Central memory CD8-positive, alpha-beta T cell (primary cell): ENCODE results near the gene KIF3C.
A peak's percentile ranks its signal among the peaks of the same experiment; 100 is the strongest.
"Not testable (repeated sequence)": the region's sequence is repeated elsewhere in the genome, so short reads cannot be mapped to it uniquely, and the experiment has no call there.

Experiments used
- ATAC-seq: fragments of 150-1000 bp; cut with Tn5 transposase; replicated peaks from 2 replicates; pipeline ENCODE4 v1.10.0; 2022; ENCODE audit warnings: mild to moderate bottlenecking, moderate FRiP score, moderate number of reproducible peaks; ENCODE audit not compliant: poor library complexity, severe bottlenecking; ENCODE audit errors: extremely low read depth
- DNase-seq, 2 donors: peaks; one replicate each; pipeline ENCODE4 v3.0.0; 2021; ENCODE audit warnings: low spot score in 2 of 2
- H3K27ac Mint-ChIP-seq: one replicate; pipeline ENCODE4 v1.8.0; 2022; ENCODE audit warnings: low read depth, mild to moderate bottlenecking, moderate library complexity, mixed read lengths
- H3K27me3 Mint-ChIP-seq: one replicate; pipeline ENCODE4 v1.8.0; 2022; ENCODE audit warnings: mixed read lengths
- H3K36me3 Mint-ChIP-seq: one replicate; pipeline ENCODE4 v1.8.0; 2022; ENCODE audit warnings: mild to moderate bottlenecking, moderate library complexity, mixed read lengths; ENCODE audit not compliant: insufficient read depth
- H3K4me1 Mint-ChIP-seq: one replicate; pipeline ENCODE4 v1.8.0; 2022; ENCODE audit warnings: mixed read lengths
- H3K4me3 Mint-ChIP-seq: one replicate; pipeline ENCODE4 v1.8.0; 2022; ENCODE audit warnings: mild to moderate bottlenecking, moderate library complexity, mixed read lengths
- H3K9me3 Mint-ChIP-seq: one replicate; pipeline ENCODE4 v1.8.0; 2022; ENCODE audit warnings: mixed read lengths

Gene KIF3C

DNA sequence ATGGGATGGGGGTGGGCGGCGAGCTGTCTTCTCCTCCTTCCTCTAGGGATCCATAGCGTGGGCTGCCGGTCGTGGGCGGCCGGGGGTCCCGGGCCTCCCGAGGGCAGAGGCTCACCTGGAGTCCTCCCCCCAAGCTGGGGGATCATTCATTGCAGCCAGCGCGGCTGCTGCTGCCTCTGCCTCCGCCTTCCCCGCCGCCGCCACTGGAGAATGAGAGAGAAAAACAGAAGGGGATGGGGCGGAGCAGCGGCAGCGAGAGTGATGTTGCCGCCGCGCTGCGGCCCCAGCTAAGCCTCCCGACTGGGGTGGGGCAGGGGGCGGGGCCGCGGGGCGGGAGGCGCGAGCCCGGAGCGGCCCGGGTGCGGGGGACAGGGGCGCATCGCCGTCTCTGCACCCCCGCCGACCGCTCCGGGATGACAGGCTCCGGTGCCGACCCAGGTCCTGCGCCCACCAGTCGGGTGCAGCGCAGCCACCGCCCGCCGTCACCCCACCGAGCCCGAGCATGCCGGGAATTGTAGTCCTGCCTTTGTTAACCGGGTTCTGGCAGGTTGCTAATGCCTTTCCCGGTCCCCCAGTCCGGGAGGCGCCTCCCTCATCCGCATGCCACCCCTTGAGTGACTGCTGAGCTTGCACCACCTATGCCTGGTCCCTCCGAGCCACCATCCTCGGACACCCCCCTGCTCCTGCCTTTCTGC is at the start of gene KIF3C:
TSS of gene KIF3C (minus strand) at position 225 of the 695 bp plus-strand sequence. CDS start 580 bp downstream, outside the sequence.
- Mint-ChIP-seq H3K27me3 (no peaks in the 10 kb centered on the region), H3K4me1 (peaks cover 38% of the 10 kb centered on the region), H3K27ac (peak within 1 kb of the TSS; percentile 84), H3K9me3 (no peaks in the 10 kb centered on the region), H3K4me3 (peak within 1 kb of the TSS; percentile 84), H3K36me3 (no peaks in the 10 kb centered on the region)
- DNase-seq: peak; percentile 44 to 47
- ATAC-seq: peak; percentile 91

DNA sequence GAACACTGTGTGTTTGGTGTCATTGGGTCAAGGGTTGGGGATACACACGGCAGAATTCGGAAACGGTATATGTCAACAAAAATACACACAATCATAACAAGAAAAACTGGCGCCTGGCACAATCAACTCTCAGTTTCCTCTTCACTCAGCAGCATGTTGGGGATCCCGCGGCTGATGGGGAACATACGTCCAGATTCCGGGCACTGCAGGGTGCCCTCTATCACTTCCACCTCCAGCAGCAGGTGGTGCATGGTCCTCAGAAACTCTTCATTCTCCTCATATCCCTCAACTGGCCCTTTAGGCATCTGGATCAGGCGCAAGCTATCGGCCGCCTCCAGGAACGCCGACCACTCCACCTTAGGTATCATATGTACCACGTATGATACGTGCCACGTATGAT is 45.8 kb upstream of the KIF3C start:
- not testable (repeated sequence) for H3K4me1 Mint-ChIP-seq, H3K27ac Mint-ChIP-seq, H3K4me3 Mint-ChIP-seq, H3K27me3 Mint-ChIP-seq, H3K9me3 Mint-ChIP-seq, H3K36me3 Mint-ChIP-seq, ATAC-seq, DNase-seq

DNA sequence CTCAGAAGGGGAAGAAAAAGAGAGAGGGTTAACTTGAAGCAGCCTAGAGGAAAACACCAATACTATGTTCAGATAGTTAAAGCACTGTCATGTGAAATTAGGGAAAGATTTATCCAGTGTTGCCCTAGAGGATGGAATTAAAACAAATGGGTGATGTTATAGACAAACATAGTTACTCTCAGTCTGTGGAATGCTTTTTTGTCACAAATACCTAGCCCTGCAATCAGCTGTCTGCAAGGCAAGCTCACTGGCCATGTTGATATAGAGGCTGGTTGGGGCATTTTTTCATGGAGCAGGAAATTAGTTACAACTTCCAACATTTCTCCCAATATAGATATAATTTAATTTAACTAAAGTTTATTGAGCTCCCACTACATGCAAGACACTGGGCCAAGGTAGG is 43.2 kb upstream of the KIF3C start:
- ATAC-seq (no peak), DNase-seq (no peak)
- no peak overlapping the region for H3K27ac Mint-ChIP-seq

DNA sequence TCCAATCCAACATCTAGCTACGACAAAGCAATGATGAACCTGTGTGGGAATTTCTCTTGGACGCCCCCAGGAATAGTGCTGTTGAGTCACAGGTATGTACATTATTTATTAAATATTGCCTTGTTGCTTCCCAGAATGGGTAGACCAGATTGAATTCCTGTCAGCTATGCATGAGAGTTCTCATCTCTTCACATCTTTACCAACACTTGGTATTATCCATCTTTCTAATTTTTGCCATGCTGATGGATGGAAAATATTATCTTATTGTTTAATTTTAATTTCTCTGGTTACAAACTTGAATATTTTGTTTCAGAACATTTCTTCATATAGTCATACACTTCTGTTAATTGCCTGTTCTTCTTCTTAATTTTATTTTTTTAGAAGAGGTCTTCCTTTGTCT is 42.0 kb upstream of the KIF3C start:
- DNase-seq: no peak
- H3K9me3 Mint-ChIP-seq: no peaks in the 10 kb centered on the region
- H3K4me3 Mint-ChIP-seq: no peak overlapping the region
- ATAC-seq: no peak
- H3K27ac Mint-ChIP-seq: no peak overlapping the region
- H3K4me1 Mint-ChIP-seq: no peaks in the 10 kb centered on the region
- H3K27me3 Mint-ChIP-seq: no peaks in the 10 kb centered on the region
- no peaks in the 10 kb centered on the region for H3K36me3 Mint-ChIP-seq

More for the DNA sequence above, 43.2 kb upstream of the KIF3C start:
- no peaks in the 10 kb centered on the region for H3K36me3 Mint-ChIP-seq
- H3K27me3 Mint-ChIP-seq: no peaks in the 10 kb centered on the region
- no peak overlapping the region for H3K4me3 Mint-ChIP-seq
- no peaks in the 10 kb centered on the region for H3K9me3 Mint-ChIP-seq
- no peaks in the 10 kb centered on the region for H3K4me1 Mint-ChIP-seq

DNA sequence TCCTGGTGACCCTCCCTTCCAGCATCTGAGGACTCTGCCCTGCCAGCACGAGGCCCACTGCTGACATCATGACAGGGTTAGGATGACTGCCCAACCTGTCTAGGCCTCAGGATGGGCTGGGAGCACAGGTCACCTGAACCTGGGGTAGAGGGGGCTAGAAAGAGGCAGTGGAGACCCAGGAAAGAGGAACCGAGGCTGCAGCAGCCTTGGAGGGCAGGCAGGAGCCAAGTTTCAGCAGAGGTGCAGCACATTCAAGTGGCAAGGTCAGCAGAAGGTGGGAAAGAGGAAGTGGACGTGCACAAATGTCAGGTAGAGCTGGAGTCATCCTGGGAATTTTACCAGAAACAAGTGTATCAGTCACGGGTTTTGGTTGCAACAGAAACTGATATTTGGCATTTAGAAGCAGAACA is 37.9 kb upstream of the KIF3C start:
- H3K36me3 Mint-ChIP-seq: no peaks in the 10 kb centered on the region
- H3K27me3 Mint-ChIP-seq: no peaks in the 10 kb centered on the region
- no peaks in the 10 kb centered on the region for H3K9me3 Mint-ChIP-seq
- ATAC-seq (no peak), DNase-seq (no peak)
- H3K27ac Mint-ChIP-seq: no peak overlapping the region
- no peaks in the 10 kb centered on the region for H3K4me1 Mint-ChIP-seq
- no peak overlapping the region for H3K4me3 Mint-ChIP-seq

DNA sequence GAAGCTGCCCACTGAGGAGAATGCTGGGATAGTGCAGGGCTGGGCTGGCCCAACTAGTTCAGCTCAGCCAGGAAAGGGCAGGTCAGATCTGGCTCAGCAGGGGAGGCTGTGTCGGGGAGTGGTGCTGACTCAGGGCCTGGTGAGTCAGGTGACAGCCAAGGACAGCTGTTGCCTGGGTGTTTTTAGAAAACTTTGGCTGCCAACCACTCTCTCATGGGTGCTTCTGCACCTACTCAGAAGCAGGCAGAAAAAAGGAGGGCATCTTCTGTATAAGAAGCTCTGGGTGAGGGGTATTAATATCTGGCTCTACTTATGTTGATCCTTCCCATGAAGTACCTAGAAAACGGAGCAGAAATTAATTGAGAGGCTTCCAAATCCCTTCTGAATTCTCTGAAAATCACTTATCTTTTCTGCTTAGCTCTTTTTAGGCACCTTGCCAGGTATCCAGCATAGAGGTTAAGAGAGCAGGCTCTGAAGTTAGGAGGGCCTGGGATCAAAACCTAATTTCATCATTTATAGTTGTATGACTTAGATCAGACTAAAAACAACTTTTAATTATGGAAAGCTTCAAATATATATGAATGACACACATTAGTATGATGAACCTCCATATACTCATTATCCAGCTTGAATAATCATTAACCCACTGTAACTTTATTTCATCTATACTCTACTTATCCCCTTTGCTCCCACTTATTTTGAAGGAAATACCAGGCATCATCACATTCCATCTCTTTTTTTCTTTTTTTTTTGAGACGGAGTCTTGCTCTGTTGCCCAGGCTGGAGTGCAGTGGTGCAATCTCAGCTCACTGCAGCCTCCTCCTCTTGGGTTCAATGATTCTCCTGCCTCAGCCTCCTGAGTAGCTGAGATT is 36.1 kb upstream of the KIF3C start:
- Mint-ChIP-seq H3K9me3 (no peaks in the 10 kb centered on the region), H3K27me3 (no peaks in the 10 kb centered on the region), H3K4me3 (no peak overlapping the region), H3K36me3 (no peaks in the 10 kb centered on the region), H3K4me1 (no peaks in the 10 kb centered on the region), H3K27ac (no peak overlapping the region)
- DNase-seq (no peak), ATAC-seq (no peak)

DNA sequence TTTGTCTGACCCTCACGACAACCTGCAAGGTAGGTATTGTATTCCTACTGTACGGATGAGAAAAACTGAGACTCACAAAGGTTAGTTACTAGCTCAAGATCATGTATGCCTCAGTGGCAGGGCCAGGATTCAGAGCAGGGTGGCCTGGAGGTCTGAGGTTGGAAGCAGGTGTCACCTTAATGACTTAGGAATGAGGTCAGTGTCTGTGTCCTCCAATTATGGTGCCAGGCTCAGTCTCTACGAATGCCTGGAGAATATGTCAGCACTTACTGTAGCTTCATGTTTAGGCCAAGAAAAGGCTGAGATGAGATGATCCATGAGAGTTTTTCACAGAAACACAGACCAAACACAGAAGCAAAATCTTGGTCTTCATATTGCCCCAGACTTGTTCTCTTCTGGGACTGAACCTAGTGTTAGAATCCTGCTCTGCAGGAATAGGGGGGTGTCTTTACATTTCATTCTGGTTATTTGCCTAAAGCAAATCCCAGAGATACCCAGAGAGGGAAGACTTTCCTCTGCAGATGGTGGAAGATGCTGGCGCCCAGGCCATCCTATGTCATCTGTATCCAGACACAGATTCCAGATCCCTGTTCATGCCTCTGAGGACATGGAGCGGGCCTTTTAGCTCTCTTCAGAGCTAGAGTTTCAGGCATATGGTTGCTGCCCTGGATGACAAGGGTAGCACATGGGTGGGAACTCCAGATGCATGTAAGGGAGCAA is 35.3 kb upstream of the KIF3C start:
- no peaks in the 10 kb centered on the region for H3K27me3 Mint-ChIP-seq
- DNase-seq (no peak), ATAC-seq (no peak)
- no peaks in the 10 kb centered on the region for H3K9me3 Mint-ChIP-seq
- H3K27ac Mint-ChIP-seq: no peak overlapping the region
- no peaks in the 10 kb centered on the region for H3K36me3 Mint-ChIP-seq
- H3K4me1 Mint-ChIP-seq: no peaks in the 10 kb centered on the region
- H3K4me3 Mint-ChIP-seq: no peak overlapping the region

DNA sequence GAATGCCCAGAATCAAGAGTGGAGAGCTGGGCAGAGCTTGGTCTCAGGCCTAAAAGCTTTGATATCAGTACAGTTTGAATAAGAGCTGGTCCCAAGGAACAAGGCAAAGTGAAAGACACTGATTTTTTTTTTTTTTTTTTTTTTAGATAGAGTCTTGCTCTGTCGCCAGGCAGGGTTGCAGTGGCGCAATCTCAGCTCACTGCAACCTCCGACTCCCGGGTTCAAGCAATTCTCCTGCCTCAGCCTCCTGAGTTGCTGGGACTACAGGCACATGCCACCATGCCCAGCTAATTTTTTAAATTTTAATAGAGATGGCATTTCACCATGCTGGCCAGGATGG is 34.4 kb upstream of the KIF3C start:
- not testable (repeated sequence) for H3K9me3 Mint-ChIP-seq, DNase-seq, H3K27me3 Mint-ChIP-seq, H3K36me3 Mint-ChIP-seq, H3K27ac Mint-ChIP-seq, H3K4me1 Mint-ChIP-seq, H3K4me3 Mint-ChIP-seq, ATAC-seq

DNA sequence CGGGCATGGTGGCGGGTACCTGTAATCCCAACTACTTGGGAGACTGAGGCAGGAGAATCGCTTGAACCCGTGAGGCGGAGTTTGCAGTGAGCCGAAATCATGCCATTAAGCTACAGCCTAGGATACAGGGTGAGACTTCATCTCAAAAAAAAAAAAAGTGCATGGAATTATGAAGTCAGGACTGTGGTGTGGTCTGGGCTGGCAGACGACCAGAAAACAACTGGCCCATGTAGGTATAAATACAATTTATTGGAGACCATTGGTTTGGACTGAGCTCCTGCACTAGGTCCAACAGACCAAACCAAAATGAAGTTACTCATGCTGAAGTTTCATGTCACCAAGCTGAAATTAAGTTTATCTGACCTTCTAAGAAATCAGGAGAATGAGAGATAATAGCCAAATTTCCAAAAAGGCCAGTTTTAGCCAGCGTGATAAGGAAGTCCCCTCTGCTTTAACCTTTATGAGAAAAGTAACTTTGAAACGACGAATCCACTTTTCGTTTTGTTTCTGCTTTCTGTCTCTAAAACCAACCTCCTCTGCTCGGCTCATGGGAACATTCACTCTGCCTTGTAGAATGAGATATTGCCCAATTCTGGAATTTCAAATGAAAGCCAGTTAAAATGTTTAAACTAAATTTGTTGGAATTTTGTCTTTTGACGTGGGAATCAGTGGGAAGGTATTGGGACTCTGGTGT is 33.9 kb upstream of the KIF3C start:
- H3K27me3 Mint-ChIP-seq: no peaks in the 10 kb centered on the region
- no peak overlapping the region for H3K4me3 Mint-ChIP-seq
- DNase-seq: no peak
- H3K36me3 Mint-ChIP-seq: no peaks in the 10 kb centered on the region
- no peak overlapping the region for H3K27ac Mint-ChIP-seq
- H3K4me1 Mint-ChIP-seq: no peaks in the 10 kb centered on the region
- ATAC-seq: no peak
- H3K9me3 Mint-ChIP-seq: no peaks in the 10 kb centered on the region

DNA sequence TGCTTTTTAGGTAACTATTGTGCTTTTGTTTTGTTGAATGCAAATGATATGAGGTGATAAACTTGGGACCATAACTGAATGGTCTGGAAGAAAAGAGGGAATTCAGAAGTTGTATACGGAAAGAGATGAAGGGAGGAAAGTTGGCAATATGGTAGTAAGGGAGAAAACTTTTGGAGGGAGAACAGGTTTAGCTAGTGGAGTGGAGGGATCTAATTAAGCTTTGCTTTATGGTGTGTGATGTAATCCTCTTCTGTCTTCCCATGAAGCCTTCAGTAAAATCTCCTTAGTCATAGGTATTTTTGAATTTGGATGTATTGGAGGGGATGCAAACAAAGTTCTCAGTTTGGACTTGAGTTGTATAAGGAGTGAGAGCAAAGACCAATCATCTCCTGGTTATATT is 31.4 kb upstream of the KIF3C start:
- no peak overlapping the region for H3K27ac Mint-ChIP-seq
- H3K4me3 Mint-ChIP-seq: no peak overlapping the region
- H3K36me3 Mint-ChIP-seq: no peaks in the 10 kb centered on the region
- no peaks in the 10 kb centered on the region for H3K27me3 Mint-ChIP-seq
- no peak for DNase-seq
- no peaks in the 10 kb centered on the region for H3K4me1 Mint-ChIP-seq
- no peaks in the 10 kb centered on the region for H3K9me3 Mint-ChIP-seq
- ATAC-seq: no peak

DNA sequence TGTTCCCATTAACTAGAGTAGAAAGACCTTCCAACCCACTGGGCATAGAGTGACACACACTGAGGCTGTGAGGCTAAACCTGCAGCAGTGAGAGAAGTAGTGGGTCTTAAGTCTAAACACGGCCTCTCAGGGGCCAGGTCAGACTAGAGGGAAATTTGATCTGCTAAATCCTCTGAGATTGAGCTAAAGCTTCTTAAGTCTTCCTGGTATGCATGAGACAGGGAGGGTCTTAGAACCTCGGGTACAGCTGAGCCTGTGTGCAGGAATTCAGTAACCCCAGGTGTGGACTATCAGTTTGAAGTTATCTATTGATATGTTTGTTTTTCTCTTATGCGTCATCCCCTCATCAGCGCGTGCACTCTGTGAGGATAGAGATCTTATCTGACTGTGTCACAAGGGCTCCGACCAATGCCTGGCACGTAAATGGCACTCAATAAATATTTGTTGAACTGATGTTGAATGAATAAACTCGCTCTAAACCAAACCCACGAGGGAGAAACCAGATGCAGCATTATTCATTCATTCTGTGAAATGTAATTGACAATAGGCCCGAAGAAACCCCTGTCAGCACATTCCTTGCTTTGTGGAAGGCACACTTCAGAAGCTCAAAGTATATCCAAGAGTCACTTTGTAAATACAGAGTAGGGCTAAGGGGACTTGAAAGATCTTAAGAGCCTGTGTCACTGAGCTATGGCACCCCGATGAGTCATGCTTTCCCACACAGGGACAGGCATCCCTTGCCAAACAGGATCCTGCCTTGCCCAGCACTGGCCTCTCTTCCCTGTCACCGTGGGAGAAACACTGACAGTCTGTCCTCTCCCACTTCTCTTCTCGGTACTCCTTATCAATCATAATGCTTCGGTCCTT is 29.9 kb upstream of the KIF3C start:
- no peak overlapping the region for H3K27ac Mint-ChIP-seq

DNA sequence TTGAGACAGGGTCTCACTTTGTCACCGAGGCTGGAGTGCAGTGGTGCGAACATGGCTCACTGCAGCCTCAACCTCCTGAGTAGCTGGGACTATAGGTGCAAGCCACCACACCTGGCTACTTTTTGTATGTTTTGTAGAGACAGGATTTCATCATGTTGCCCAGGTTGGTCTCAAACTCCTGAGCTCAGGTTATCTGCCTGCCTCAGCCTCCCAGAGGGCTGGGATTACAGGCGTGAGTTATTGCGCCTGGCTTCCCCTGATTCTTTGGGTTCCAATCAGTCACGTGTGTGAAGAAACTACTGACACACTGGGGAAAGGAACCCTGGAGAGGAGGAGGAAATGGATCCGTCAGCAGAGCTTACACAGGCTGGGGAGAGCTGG is 29.3 kb upstream of the KIF3C start:
- no peak overlapping the region for H3K4me3 Mint-ChIP-seq
- no peaks in the 10 kb centered on the region for H3K27me3 Mint-ChIP-seq
- peaks cover 1% of the 10 kb centered on the region for H3K36me3 Mint-ChIP-seq
- no peak overlapping the region for H3K27ac Mint-ChIP-seq
- no peaks in the 10 kb centered on the region for H3K9me3 Mint-ChIP-seq
- DNase-seq (no peak), ATAC-seq (no peak)
- no peaks in the 10 kb centered on the region for H3K4me1 Mint-ChIP-seq

More for the DNA sequence above, 29.9 kb upstream of the KIF3C start:
- H3K36me3 Mint-ChIP-seq: no peaks in the 10 kb centered on the region
- no peak for ATAC-seq
- H3K4me3 Mint-ChIP-seq: no peak overlapping the region
- no peaks in the 10 kb centered on the region for H3K4me1 Mint-ChIP-seq
- H3K9me3 Mint-ChIP-seq: no peaks in the 10 kb centered on the region
- DNase-seq: no peak
- H3K27me3 Mint-ChIP-seq: no peaks in the 10 kb centered on the region
